ENCODE data around the gene ASGR1.
A peak's percentile ranks its signal among the peaks of the same experiment; 100 is the strongest.

ASGR1 gene

GRCh38 chr17:7216242-7217112 lies 37.3 kb upstream of the ASGR1 start:
- ATAC-seq, result no peak

DNA sequence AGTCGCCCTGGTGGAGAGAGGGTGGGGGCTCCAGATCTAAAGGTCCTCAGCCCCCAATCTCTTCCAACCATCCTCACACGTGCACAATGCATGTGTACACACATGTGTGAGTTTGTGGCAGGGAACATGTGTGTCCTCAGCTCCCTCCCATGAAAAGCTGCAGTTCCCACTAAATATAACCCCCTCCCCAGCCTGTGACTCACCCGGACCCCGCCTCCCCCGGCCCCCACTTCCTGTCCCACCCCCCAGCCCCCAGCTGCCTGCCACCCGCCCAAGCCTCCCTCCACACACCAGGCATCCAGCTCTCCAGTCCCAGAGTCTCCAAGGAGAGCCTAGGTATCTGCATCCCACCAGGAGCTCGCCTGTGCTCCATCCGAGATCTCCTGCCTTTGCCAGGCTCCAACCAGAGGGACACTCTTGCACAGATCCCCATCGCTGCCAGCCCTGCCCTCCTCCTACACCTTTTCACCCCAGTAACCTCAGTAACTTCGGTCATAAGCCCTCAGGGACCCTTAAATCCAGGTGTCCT lies 36.5 kb upstream of the ASGR1 start:
- ATAC-seq, result no peak

GRCh38 chr17:7215136-7215638 lies 36.0 kb upstream of the ASGR1 start:
- no peak for ATAC-seq

- peak; percentile 78 to 81 for ATAC-seq
Observed at GRCh38 chr17:7214300-7215135, 35.3 kb upstream of the ASGR1 start.

GRCh38 chr17:7213895-7214299 lies 34.7 kb upstream of the ASGR1 start:
- ATAC-seq, result no peak

- no peak for ATAC-seq
Observed at GRCh38 chr17:7211491-7212273, 32.5 kb upstream of the ASGR1 start.

DNA sequence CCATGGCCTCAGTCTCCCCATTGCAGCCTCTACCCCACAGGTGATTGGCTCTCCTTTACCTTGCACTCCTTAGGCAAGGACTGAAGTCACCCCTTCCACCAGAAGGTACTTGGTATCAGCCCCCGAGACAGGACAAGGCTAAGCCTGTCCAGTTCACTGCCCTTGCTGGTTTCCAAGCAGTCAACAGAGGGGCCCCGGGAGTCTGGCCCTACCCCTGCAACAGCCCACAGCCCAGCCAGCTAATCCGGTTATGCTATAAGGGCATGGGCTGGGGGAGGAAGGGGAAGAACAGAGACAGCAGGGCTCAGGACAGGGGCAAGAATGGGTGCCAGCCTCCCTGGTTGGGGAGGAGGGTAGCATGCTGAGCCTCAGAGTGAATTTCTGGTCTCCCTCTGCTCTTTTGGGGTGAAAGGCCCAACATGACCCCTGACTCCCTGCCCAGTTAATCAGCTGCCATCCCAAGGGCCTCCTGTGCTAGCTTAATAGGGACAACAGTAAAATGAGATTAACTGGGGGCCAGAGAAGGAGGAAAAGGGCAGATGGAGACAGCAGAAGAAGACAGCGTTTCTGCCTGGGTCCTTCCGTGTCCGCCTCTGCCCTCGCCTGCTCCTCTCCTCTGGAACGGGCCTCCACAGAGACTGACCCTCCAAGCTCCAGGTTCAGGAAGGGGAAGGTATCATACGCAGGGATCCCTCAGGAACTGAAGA lies 29.7 kb upstream of the ASGR1 start:
- ATAC-seq, result no peak

- ATAC-seq, result no peak
Observed at GRCh38 chr17:7208027-7208571, 28.9 kb upstream of the ASGR1 start.

- ATAC-seq, result no peak
Observed at GRCh38 chr17:7207120-7208001, 28.2 kb upstream of the ASGR1 start.

- ATAC-seq, result no peak
Observed at GRCh38 chr17:7205561-7205960, 26.4 kb upstream of the ASGR1 start.

- peak; percentile 88 to 90 for ATAC-seq
Observed at GRCh38 chr17:7204828-7205461, 25.8 kb upstream of the ASGR1 start.

GRCh38 chr17:7204336-7204735 lies 25.2 kb upstream of the ASGR1 start:
- no peak for ATAC-seq

GRCh38 chr17:7203391-7203790 lies 24.2 kb upstream of the ASGR1 start:
- ATAC-seq, result no peak

GRCh38 chr17:7196651-7197401 lies 17.7 kb upstream of the ASGR1 start:
- no peak for ATAC-seq

DNA sequence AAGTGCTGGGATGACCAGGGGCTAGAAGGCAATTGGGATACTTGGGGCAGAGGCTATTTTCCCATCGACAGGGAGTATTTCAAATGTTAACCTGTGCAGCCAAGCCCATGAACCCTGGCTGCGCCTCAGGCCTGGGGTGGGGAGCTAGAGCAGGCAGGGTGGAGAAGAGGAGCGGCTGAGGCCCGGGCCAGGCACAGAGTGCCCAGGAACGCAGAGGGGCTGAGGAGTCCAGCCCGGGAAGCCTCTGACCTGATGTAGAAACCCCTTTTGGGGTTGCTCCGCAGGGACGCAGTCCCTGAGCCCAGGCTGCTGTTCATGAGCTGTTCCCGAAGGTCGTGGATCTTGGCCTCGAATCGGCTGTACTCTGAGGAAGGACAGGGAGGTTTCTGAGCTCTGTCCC lies 16.8 kb upstream of the ASGR1 start:
- no peak for ATAC-seq

- no peak for ATAC-seq
Observed at GRCh38 chr17:7192271-7192937, 13.2 kb upstream of the ASGR1 start.

DNA sequence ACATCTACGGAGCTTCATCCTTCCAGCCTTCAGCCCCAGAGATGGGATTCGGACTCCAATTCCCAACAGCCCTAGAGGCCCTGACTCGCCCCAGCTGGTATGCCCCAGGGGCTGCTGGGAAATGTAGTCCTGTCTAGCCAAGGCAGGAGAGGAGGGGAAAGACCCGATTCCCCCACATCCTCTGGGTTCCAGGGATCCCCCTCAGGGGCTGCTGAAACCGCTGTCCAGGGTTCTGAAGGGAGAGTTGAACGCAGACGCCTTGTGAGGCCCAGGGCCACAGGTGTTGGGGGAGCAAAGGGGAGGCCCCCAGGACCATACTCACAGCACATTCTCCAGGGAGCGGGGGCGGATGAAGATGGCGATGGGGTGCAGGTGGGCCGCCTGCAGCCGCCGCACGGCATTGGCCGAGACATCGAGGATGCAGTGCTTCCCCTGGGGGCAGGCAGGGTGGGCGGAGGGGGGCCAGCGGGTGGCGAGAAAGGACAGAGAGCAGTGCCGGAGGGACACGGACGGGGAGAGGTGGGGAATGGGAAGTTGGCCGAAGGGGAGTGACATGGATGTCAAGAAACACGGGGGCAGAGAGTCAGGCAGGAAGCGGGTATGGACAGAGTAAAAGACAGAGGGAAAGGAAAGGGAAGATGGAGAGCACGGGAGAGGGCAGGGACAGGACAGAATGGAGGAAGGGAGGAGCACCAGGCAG lies 12.6 kb upstream of the ASGR1 start:
- no peak for ATAC-seq

GRCh38 chr17:7191069-7191468 lies 11.9 kb upstream of the ASGR1 start:
- no peak for ATAC-seq

Measured in activated CD4-positive, CD25-positive, alpha-beta regulatory T cell treated with anti-CD3 and anti-CD28 coated beads, Interleukin-2, amount 50 U/mL, for 24 hours (primary cell).